HepG2 (cell line): Measurements from ENCODE around the gene AQP5. TPM values are rescaled to one million over a fixed set of nuclear protein-coding genes. Genes with fewer than 3 reads are reported as not detected.

Experiments used
- ATAC-seq: fragments of 200-7000 bp; cut with Tn5 transposase; 3 replicates; pipeline ENCODE4 v1.9.1; 2020; ENCODE audit warnings: mild to moderate bottlenecking, moderate library complexity
- BruUV-seq: library from RNA; stranded (reverse); fragments of 400-500 nt; replicated peaks from 2 replicates; lab custom pipeline; 2021; lab: Mats Ljungman, UMichigan
- CTCF ChIA-PET: fragments of 300-600 bp; formaldehyde crosslinking; extraction: SDS; loops from one replicate; lab custom pipeline; 2021; ENCODE audit warnings: low total read pairs, inconsistent platforms, low intra/inter-chr PET ratio; lab: Yijun Ruan, JAX
- POLR2A ChIA-PET: fragments of 350-600 bp; sonication (Branson Sonifier 250); formaldehyde crosslinking; loops from one replicate; lab custom pipeline; 2020; ENCODE audit warnings: antibody characterized with exemption, inconsistent platforms; lab: Yijun Ruan, JAX
- DNase-seq: peaks from one replicate; pipeline ENCODE4 v3.0.0-alpha.2; 2015; ENCODE audit warnings: low spot score
- FAIRE-seq: peaks from 3 replicates; lab custom pipeline; 2011; peaks lifted over from hg19 to GRCh38; lab: Jason Lieb, UNC
- H2AFZ ChIP-seq: one replicate; pipeline ENCODE4 v1.6.1; 2011; ENCODE audit warnings: low read length, inconsistent platforms
- H3K27ac ChIP-seq: fragments of 300-600 bp; 3 replicates; pipeline ENCODE4 v1.8.0; 2011; ENCODE audit warnings: mixed run types, mild to moderate bottlenecking, mixed read lengths, low read length, inconsistent platforms; ENCODE audit not compliant: insufficient read depth; ENCODE audit errors: extremely low read length
- H3K27me3 ChIP-seq, 2 experiments: fragments of 200-600 bp in 1 of 2; 2 replicates in 1 of 2; 3 replicates in 1 of 2; pipeline versions ENCODE4 v1.6.0 to v1.8.0; 2011; ENCODE audit warnings: low read length in 2 of 2, mild to moderate bottlenecking in 2 of 2, moderate library complexity in 2 of 2, inconsistent platforms in 1 of 2; ENCODE audit not compliant: insufficient read depth in 2 of 2, control insufficient read depth in 1 of 2
- H3K36me3 ChIP-seq, 2 experiments: fragments of 200-600 bp in 1 of 2; replicated peaks in 1 of 2; 2 replicates in 1 of 2; 3 replicates in 1 of 2; pipeline versions ENCODE4 v1.5.1 to v1.8.0; 2011; ENCODE audit warnings: low read length in 2 of 2, inconsistent platforms in 1 of 2; ENCODE audit not compliant: insufficient read depth in 2 of 2, control insufficient read depth in 1 of 2
- H3K4me1 ChIP-seq: 2 replicates; pipeline ENCODE4 v1.5.1; 2012; ENCODE audit warnings: low read length, inconsistent platforms; ENCODE audit not compliant: insufficient read depth
- H3K4me2 ChIP-seq: 2 replicates; pipeline ENCODE4 v1.6.0; 2011; ENCODE audit warnings: low read depth, low read length, inconsistent platforms
- H3K4me3 ChIP-seq, 3 experiments: fragments of 200-600 bp in 1 of 3; sonication (generic), shearing (Covaris generic) in 1 of 3; replicated peaks in 1 of 3; 2 replicates each; pipeline ENCODE4 v1.5.1; 2011 to 2016; ENCODE audit warnings: low read length in 3 of 3, inconsistent platforms in 2 of 3, low read depth in 2 of 3, mild to moderate bottlenecking in 2 of 3, control low read depth in 1 of 3, mixed read lengths in 1 of 3; ENCODE audit not compliant: insufficient read depth in 1 of 3
- H3K79me2 ChIP-seq: one replicate; pipeline ENCODE4 v1.6.1; 2011; ENCODE audit warnings: low read length, inconsistent platforms; ENCODE audit not compliant: insufficient read depth
- H3K9ac ChIP-seq: 2 replicates; pipeline ENCODE4 v1.6.0; 2011; ENCODE audit warnings: mild to moderate bottlenecking, low read depth, low read length, inconsistent platforms; ENCODE audit not compliant: insufficient read depth
- H3K9me3 ChIP-seq: 2 replicates; pipeline ENCODE4 v1.5.1; 2012; ENCODE audit warnings: mild to moderate bottlenecking, low read length
- H4K20me1 ChIP-seq: 2 replicates; pipeline ENCODE4 v1.6.0; 2011; ENCODE audit warnings: inconsistent platforms, mild to moderate bottlenecking, low read length, moderate library complexity; ENCODE audit not compliant: insufficient read depth
- ASH2L ChIP-seq: fragments of 300-600, 200-600 bp; sonication (generic); IDR thresholded peaks from 2 replicates; pipeline ENCODE4 v1.7.0; 2017; ENCODE audit warnings: low read depth, mild to moderate bottlenecking, moderate library complexity, mixed read lengths, low read length; ENCODE audit not compliant: insufficient read length
- CEBPG ChIP-seq: IDR thresholded peaks from 2 replicates; pipeline ENCODE4 v1.6.1; 2016
- RAD51 ChIP-seq: fragments of 450-650 bp; IDR thresholded peaks from 2 replicates; pipeline ENCODE4 v1.6.1; 2016; ENCODE audit warnings: borderline replicate concordance
- TAF1 ChIP-seq: sonication (generic); formaldehyde crosslinking; IDR thresholded peaks from 2 replicates; pipeline ENCODE4 v1.4.0; 2020; ENCODE audit warnings: missing genetic modification reagents
- TBL1XR1 ChIP-seq: fragments of 150-350 bp; IDR thresholded peaks from 2 replicates; pipeline ENCODE4 v1.6.1; 2014; ENCODE audit warnings: borderline replicate concordance, low read length; ENCODE audit not compliant: partially characterized antibody
- THYN1 ChIP-seq: sonication (generic); formaldehyde crosslinking; IDR thresholded peaks from 2 replicates; pipeline ENCODE4 v1.8.1; 2023; ENCODE audit warnings: low read depth, mild to moderate bottlenecking, moderate library complexity, missing genetic modification reagents, borderline replicate concordance
- TP53 ChIP-seq: sonication (generic); formaldehyde crosslinking; conservative IDR thresholded peaks from 2 replicates; pipeline ENCODE4 v1.4.0; 2020; ENCODE audit warnings: missing genetic modification reagents
- ZFP37 ChIP-seq: sonication (generic); formaldehyde crosslinking; IDR thresholded peaks from 2 replicates; pipeline ENCODE4 v1.4.0; 2020; ENCODE audit warnings: missing genetic modification reagents, borderline replicate concordance
- ZNF292 ChIP-seq: sonication (generic); formaldehyde crosslinking; IDR thresholded peaks from 2 replicates; pipeline ENCODE4 v1.8.1; 2022; ENCODE audit warnings: mild to moderate bottlenecking, low read depth, missing genetic modification reagents, borderline replicate concordance
- ZNF550 ChIP-seq: sonication (generic); formaldehyde crosslinking; IDR thresholded peaks from 2 replicates; pipeline ENCODE4 v1.4.0; 2020; ENCODE audit warnings: mild to moderate bottlenecking, missing genetic modification reagents, borderline replicate concordance
- ZNF570 ChIP-seq: sonication (generic); formaldehyde crosslinking; IDR thresholded peaks from 2 replicates; pipeline ENCODE4 v1.4.0; 2020; ENCODE audit warnings: mild to moderate bottlenecking, missing genetic modification reagents, borderline replicate concordance
- ZNF572 ChIP-seq: sonication (generic); formaldehyde crosslinking; IDR thresholded peaks from 2 replicates; pipeline ENCODE4 v1.5.1; 2020; ENCODE audit warnings: mild to moderate bottlenecking, missing genetic modification reagents
- ZNF761 ChIP-seq: sonication (generic); formaldehyde crosslinking; conservative IDR thresholded peaks from 2 replicates; pipeline ENCODE4 v1.4.0; 2020; ENCODE audit warnings: mild to moderate bottlenecking, missing genetic modification reagents
- WGBS: methylation state at CpG from one replicate; pipeline ENCODE4 v1.1.6; 2017; ENCODE audit warnings: low lambda C conversion rate; 5-methylcytosine and 5-hydroxymethylcytosine counted together
- in situ Hi-C: cut with HindIII; loops from 2 replicates; pipeline ENCODE4 v1.10.0; 2017; ENCODE audit warnings: low pct_unique_long_range_greater_than_20kb; ENCODE audit not compliant: extremely low pct_ligation_motif_present
- intact Hi-C: fragments of 100-400 bp; cut with micrococcal nuclease; formaldehyde crosslinking; loops from one replicate; pipeline ENCODE4 v1.10.0; 2022; ENCODE audit not compliant: unreplicated experiment
- polyA plus RNA-seq, 8 experiments: library from polyadenylated mRNA; depleted of rRNA in 3 of 8; stranded (reverse) in 7 of 8; unstranded in 1 of 8; fragments of >200 nt; fragmentation: Illumina TruSeq in 4 of 8; extraction: Trizol in 4 of 8; gene quantifications; 2 replicates each; pipeline versions ENCODE4 v1.2.1 to v1.2.3, GENCODE V29; 2011 to 2016; ENCODE audit warnings: low read depth in 4 of 8, missing spikeins in 1 of 8, mixed read lengths in 1 of 8; ENCODE audit not compliant: insufficient read depth in 1 of 8
- total RNA-seq, 5 experiments: library from RNA; depleted of rRNA; stranded (reverse); fragments of >200 nt; fragmentation: Illumina TruSeq; extraction: Trizol; gene quantifications; 2 replicates each; pipeline ENCODE4 v1.2.3, GENCODE V29; 2016; ENCODE audit warnings: low read depth in 1 of 5
- TF ChIP-seq, protein P1 (sequence below): conservative IDR thresholded peaks from 2 replicates; pipeline ENCODE4 v1.6.1; 2018; ENCODE audit warnings: missing genetic modification reagents
- TF ChIP-seq, protein P2 (sequence below): sonication (generic); formaldehyde crosslinking; IDR thresholded peaks from 2 replicates; pipeline ENCODE4 v1.5.0; 2020; ENCODE audit warnings: missing genetic modification reagents
- TF ChIP-seq, protein P3 (sequence below): sonication (generic); formaldehyde crosslinking; conservative IDR thresholded peaks from 2 replicates; pipeline ENCODE4 v1.8.0; 2022; ENCODE audit warnings: mild to moderate bottlenecking, moderate library complexity, missing genetic modification reagents
- TF ChIP-seq, protein P4 (sequence below): sonication (generic); formaldehyde crosslinking; IDR thresholded peaks from 2 replicates; pipeline ENCODE4 v1.8.1; 2022; ENCODE audit warnings: mild to moderate bottlenecking, missing genetic modification reagents

The AQP5 gene
- total and polyA plus RNA-seq, 2 of the 13 experiments (the other 11 are each of a cell fraction or from before 2014, with no cell fraction given), result not detected

DNA sequence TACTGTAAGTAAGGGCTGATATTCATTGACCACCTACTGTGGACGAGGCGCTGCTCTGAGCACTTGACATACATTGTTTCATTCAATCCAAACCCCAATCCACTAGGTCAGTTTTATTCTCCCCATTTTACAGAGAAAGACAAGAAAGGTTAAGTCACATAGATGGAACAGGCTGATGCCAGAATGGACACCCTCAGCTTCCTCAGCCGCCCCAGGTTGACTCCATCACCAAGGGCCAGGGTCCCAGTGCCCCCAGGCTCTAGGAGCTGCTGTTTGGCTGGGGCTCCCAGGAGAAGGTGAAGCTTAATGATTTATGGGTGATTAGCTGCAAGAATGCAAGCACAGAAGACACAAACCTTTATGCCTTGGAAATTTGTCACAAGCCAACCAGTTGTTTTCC, 11.8 kb upstream of the AQP5 start:
- TF ChIP-seq ZNF761 (CRISPR knock-in tag) (no peak), THYN1 (no peak), CEBPG (CRISPR knock-in tag) (no peak), TP53 (CRISPR knock-in tag) (no peak), RAD51 (no peak), ZNF572 (CRISPR knock-in tag) (no peak), ZNF550 (CRISPR knock-in tag) (no peak), ZNF570 (no peak), ASH2L (no peak), TBL1XR1 (no peak), TAF1 (CRISPR knock-in tag) (no peak), ZNF292 (no peak), ZFP37 (CRISPR knock-in tag) (no peak)
- TF ChIP-seq, protein P1, sequence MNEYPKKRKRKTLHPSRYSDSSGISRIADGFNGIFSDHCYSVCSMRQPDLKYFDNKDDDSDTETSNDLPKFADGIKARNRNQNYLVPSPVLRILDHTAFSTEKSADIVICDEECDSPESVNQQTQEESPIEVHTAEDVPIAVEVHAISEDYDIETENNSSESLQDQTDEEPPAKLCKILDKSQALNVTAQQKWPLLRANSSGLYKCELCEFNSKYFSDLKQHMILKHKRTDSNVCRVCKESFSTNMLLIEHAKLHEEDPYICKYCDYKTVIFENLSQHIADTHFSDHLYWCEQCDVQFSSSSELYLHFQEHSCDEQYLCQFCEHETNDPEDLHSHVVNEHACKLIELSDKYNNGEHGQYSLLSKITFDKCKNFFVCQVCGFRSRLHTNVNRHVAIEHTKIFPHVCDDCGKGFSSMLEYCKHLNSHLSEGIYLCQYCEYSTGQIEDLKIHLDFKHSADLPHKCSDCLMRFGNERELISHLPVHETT (CRISPR knock-in tag), result no peak
- TF ChIP-seq, protein P2, sequence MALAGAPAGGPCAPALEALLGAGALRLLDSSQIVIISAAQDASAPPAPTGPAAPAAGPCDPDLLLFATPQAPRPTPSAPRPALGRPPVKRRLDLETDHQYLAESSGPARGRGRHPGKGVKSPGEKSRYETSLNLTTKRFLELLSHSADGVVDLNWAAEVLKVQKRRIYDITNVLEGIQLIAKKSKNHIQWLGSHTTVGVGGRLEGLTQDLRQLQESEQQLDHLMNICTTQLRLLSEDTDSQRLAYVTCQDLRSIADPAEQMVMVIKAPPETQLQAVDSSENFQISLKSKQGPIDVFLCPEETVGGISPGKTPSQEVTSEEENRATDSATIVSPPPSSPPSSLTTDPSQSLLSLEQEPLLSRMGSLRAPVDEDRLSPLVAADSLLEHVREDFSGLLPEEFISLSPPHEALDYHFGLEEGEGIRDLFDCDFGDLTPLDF (CRISPR knock-in tag), result no peak
- TF ChIP-seq, protein P3, sequence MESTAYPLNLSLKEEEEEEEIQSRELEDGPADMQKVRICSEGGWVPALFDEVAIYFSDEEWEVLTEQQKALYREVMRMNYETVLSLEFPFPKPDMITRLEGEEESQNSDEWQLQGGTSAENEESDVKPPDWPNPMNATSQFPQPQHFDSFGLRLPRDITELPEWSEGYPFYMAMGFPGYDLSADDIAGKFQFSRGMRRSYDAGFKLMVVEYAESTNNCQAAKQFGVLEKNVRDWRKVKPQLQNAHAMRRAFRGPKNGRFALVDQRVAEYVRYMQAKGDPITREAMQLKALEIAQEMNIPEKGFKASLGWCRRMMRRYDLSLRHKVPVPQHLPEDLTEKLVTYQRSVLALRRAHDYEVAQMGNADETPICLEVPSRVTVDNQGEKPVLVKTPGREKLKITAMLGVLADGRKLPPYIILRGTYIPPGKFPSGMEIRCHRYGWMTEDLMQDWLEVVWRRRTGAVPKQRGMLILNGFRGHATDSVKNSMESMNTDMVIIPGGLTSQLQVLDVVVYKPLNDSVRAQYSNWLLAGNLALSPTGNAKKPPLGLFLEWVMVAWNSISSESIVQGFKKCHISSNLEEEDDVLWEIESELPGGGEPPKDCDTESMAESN (CRISPR knock-in tag), result no peak
- TF ChIP-seq, protein P4, sequence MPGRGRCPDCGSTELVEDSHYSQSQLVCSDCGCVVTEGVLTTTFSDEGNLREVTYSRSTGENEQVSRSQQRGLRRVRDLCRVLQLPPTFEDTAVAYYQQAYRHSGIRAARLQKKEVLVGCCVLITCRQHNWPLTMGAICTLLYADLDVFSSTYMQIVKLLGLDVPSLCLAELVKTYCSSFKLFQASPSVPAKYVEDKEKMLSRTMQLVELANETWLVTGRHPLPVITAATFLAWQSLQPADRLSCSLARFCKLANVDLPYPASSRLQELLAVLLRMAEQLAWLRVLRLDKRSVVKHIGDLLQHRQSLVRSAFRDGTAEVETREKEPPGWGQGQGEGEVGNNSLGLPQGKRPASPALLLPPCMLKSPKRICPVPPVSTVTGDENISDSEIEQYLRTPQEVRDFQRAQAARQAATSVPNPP (CRISPR knock-in tag), result no peak
- no peak overlapping the region for H3K4me3 ChIP-seq
- POLR2A ChIA-PET, result no interaction called here
- H2AFZ ChIP-seq, result no peak overlapping the region
- no peaks in the 10 kb centered on the region for H4K20me1 ChIP-seq
- H3K27me3 ChIP-seq, result peaks cover 7 to 29% of the 10 kb centered on the region in 2 experiments; a peak in 3 of 5 replicates
- BruUV-seq, result no TSS peak
- no peak for DNase-seq
- no peak overlapping the region for H3K27ac ChIP-seq
- no peak for FAIRE-seq
- H3K36me3 ChIP-seq, result no peaks in the 10 kb centered on the region
- ATAC-seq, result no peak
- in situ Hi-C loops (no loop called here), intact Hi-C loops (loop anchor here (10.0 kb wide), 1 partner anchor 85 kb away; no protein-coding TSS in a partner anchor)
- H3K9me3 ChIP-seq, result no peaks in the 10 kb centered on the region
- no peak overlapping the region for H3K9ac ChIP-seq
- CTCF ChIA-PET, result no interaction called here
- no peak overlapping the region for H3K4me2 ChIP-seq
- 65% methylated on average over 3 of the region's 3 CpGs for WGBS
- peaks cover 10% of the 10 kb centered on the region for H3K4me1 ChIP-seq
- no peaks in the 10 kb centered on the region for H3K79me2 ChIP-seq
